Right lobe of liver (tissue), 4 donors: ENCODE measurements around the gene TRAPPC3.

Source experiments
- POLR2A ChIP-seq: fragments of 450-650 bp; IDR thresholded peaks from one replicate; pipeline ENCODE4 v1.6.1; 2017; ENCODE audit warnings: antibody characterized with exemption, mild to moderate bottlenecking
- TF ChIP-seq, protein P1 (sequence below), 4 donors: fragments of 200-600 bp in 3 of 4; fragments of 450-650 bp in 1 of 4; IDR thresholded peaks; one replicate each; pipeline versions ENCODE4 v1.5.1 to v1.8.0; 2016 to 2022; ENCODE audit warnings: antibody characterized with exemption in 4 of 4, mild to moderate bottlenecking in 2 of 4
- donor health status: DM: no; HTN: no; CAD: no.
- donor health status: DM: no; HTN: no; CAD: no.
- donor health status: DM: no; HTN: yes; CAD: no.

- TF ChIP-seq, protein P1, sequence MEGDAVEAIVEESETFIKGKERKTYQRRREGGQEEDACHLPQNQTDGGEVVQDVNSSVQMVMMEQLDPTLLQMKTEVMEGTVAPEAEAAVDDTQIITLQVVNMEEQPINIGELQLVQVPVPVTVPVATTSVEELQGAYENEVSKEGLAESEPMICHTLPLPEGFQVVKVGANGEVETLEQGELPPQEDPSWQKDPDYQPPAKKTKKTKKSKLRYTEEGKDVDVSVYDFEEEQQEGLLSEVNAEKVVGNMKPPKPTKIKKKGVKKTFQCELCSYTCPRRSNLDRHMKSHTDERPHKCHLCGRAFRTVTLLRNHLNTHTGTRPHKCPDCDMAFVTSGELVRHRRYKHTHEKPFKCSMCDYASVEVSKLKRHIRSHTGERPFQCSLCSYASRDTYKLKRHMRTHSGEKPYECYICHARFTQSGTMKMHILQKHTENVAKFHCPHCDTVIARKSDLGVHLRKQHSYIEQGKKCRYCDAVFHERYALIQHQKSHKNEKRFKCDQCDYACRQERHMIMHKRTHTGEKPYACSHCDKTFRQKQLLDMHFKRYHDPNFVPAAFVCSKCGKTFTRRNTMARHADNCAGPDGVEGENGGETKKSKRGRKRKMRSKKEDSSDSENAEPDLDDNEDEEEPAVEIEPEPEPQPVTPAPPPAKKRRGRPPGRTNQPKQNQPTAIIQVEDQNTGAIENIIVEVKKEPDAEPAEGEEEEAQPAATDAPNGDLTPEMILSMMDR (IDR thresholded peaks at IDR 0.05): no peak
- TF ChIP-seq POLR2A: no peak
These were observed 16.9 kb upstream of the TRAPPC3 start for GRCh38 chr1:36166136-36166535.
